Esophagus (tissue), 2 donors: Measurements from ENCODE around the gene SND1. TPM values are rescaled to one million over a fixed set of nuclear protein-coding genes. Genes with fewer than 3 reads are reported as not detected.

Source experiments
- H3K27ac ChIP-seq, 2 donors: one replicate each; pipeline ENCODE4 v1.5.1; 2013; ENCODE audit warnings: low read depth in 2 of 2, mild to moderate bottlenecking in 2 of 2, inconsistent platforms in 1 of 2, low read length in 1 of 2, moderate library complexity in 1 of 2
- H3K27me3 ChIP-seq, 2 donors: one replicate each; pipeline ENCODE4 v1.6.1; 2013; ENCODE audit warnings: low read length in 2 of 2, control low read depth in 1 of 2, mild to moderate bottlenecking in 1 of 2; ENCODE audit not compliant: insufficient read depth in 2 of 2, control insufficient read depth in 1 of 2
- H3K36me3 ChIP-seq, 2 donors: one replicate each; pipeline ENCODE4 v1.6.1; 2013; ENCODE audit warnings: low read length in 1 of 2; ENCODE audit not compliant: control insufficient read depth in 2 of 2, insufficient read depth in 2 of 2
- H3K4me1 ChIP-seq, 2 donors: one replicate each; pipeline ENCODE4 v1.6.1; 2013; ENCODE audit warnings: low read length in 1 of 2; ENCODE audit not compliant: control insufficient read depth in 2 of 2, insufficient read depth in 2 of 2
- H3K4me3 ChIP-seq, 2 donors: one replicate each; pipeline ENCODE4 v1.5.1; 2013; ENCODE audit warnings: low read length in 2 of 2, mild to moderate bottlenecking in 2 of 2, low read depth in 1 of 2, moderate library complexity in 1 of 2
- H3K9me3 ChIP-seq, 2 donors: one replicate each; pipeline ENCODE4 v1.6.1; 2013; ENCODE audit warnings: mild to moderate bottlenecking in 2 of 2, low read depth in 1 of 2, low read length in 1 of 2, moderate library complexity in 1 of 2; ENCODE audit not compliant: control insufficient read depth in 2 of 2, insufficient read depth in 1 of 2
- WGBS, 2 donors: extraction: QIAGEN DNeasy Blood & Tissue Kit; methylation state at CpG; one replicate each; pipeline ENCODE4 v1.1.7; 2013; 5-methylcytosine and 5-hydroxymethylcytosine counted together
- polyA plus RNA-seq, 2 donors: library from polyadenylated mRNA; stranded (reverse); fragments of 200-250 nt; gene quantifications; one replicate each; pipeline ENCODE4 v1.2.3, GENCODE V29; 2013
- donor health status: healthy with polysubstance abuse.
- donor health status: Bipolar disorder and iron deficiency.

The SND1 gene
- polyA plus RNA-seq, 2 donors, result 23.1 to 44.4 TPM

DNA sequence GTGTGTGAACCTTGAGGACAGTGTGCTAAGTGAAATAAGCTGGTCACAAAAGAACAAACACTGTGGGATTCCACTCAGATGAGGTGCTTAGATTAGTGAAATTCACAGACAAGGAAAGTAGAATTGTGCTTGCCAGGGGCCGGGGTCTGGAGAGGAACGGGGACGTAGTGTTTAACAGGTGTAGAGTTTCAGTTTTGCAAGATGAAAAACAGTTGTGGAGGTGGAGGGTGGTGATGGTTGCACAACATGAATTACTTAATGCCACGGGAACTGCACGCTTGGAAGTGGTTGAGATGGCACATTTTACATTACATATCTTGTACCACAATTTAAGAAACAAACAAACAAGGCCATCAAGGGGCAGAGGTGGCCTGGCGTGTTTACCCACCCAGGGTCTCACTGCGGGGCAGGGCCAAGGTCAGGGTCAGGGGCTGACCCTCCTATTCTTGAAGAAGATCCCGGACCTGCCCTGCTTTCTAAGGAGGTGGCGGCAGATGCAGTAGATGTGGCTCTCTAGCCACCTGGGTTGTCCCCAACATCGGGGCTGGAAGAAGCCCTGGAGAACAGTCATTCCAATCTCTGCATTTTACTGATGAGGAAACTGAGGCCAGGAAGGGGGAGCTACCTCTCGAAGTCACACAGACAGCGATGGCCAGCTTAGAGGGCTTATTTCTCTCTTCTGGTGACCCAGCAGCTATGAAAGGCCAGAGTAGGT lies 470.7 kb downstream of the SND1 start:
- Histone ChIP-seq H3K27ac (no peak overlapping the region), H3K27me3 (no peaks in the 10 kb centered on the region), H3K4me1 (peaks cover 2 to 4% of the 10 kb centered on the region in 2 donors), H3K4me3 (no peak overlapping the region), H3K36me3 (no peaks in the 10 kb centered on the region), H3K9me3 (no peaks in the 10 kb centered on the region)
- 63 to 66% methylated on average over 12 of the region's 12 CpGs for WGBS, 2 donors

DNA sequence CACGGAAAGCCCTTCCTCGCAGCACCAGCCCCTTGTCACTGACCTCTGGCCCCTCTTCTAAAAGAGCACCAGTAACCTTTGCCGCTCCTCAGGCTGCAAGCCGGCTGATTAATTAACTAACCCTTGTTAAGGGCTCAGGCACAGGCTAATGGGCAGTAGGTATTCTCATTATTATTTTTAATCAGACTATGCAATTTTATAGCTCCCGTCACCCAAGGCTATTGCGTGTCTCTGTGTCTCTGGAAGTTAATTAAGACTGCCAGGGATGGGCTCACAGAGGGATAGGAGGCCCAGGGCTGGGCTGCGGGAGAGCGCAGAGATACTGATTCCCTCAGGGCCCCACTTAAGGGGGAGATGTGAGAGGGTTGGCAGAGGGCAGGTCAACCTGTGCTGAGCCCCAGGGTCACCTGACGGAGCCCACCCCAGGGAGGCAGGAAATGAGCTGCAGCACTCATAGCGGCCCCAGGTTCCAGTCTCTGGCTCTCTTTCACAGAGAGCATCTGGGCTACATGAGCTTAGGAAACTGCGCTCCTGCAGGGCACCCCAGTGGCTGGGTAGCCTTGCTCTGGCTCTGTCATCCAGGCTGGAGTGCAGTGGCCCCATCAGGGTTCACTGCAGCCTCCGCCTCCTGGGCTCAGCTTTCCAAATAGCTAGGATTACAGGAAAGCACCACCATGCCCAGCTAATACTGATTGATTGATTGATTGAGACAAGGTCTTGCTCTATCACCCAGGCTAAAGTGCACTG lies 471.5 kb downstream of the SND1 start:
- Histone ChIP-seq H3K27ac (no peak overlapping the region), H3K27me3 (no peaks in the 10 kb centered on the region), H3K4me1 (peaks cover 2 to 4% of the 10 kb centered on the region in 2 donors), H3K9me3 (no peaks in the 10 kb centered on the region), H3K4me3 (no peak overlapping the region), H3K36me3 (no peaks in the 10 kb centered on the region)
- 78 to 81% methylated on average over 12 of the region's 12 CpGs for WGBS, 2 donors

DNA sequence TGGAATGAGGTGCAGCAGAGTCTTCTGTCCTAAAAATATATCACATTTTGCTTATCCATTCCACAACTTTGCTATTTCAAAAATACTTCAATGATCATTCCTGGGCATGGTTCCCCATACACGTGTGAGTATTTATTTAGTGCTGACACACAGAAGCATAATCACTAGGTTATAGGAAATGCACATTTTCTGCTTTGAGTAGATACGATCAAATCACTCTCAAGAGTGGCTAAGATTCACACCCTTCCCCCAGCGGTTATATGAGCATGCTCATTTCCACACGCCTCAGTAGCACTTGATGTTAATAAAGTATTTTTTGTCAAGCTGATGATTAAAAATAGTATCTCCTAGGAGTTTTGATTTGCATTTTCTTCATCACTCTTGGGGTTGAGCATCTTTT lies 472.8 kb downstream of the SND1 start:
- no peak overlapping the region for H3K27ac ChIP-seq
- H3K4me3 ChIP-seq, result no peak overlapping the region
- H3K27me3 ChIP-seq, result no peaks in the 10 kb centered on the region
- H3K4me1 ChIP-seq, result peaks cover 2 to 4% of the 10 kb centered on the region in 2 donors
- 52 to 53% methylated on average over 4 of the region's 4 CpGs for WGBS, 2 donors
- H3K36me3 ChIP-seq, result no peaks in the 10 kb centered on the region
- no peaks in the 10 kb centered on the region for H3K9me3 ChIP-seq

DNA sequence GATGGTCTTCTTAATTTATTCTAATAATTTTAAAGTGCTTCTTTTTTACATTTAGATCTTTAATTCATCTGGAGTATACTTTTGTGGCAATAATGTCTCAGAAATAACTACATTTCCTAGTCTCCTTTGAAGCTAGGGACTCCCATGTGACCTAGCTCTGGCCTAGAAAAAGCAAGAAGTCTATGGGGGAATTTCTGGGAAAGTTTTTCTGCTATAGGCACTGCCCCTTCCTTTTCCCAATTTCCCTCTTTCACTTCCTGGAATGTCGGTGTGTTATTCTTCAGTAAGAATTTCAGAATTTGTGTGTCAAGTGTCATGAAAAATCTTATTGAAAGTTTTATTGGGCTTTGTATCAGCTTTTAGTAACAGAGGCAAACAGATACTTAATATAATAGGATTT lies 473.8 kb downstream of the SND1 start:
- Histone ChIP-seq H3K36me3 (no peaks in the 10 kb centered on the region), H3K27ac (no peak overlapping the region), H3K4me1 (peaks cover 2 to 4% of the 10 kb centered on the region in 2 donors), H3K4me3 (no peak overlapping the region), H3K9me3 (no peaks in the 10 kb centered on the region), H3K27me3 (no peaks in the 10 kb centered on the region)
- WGBS, 2 donors, result 56 to 81% methylated on average over 1 of the region's 1 CpG

DNA sequence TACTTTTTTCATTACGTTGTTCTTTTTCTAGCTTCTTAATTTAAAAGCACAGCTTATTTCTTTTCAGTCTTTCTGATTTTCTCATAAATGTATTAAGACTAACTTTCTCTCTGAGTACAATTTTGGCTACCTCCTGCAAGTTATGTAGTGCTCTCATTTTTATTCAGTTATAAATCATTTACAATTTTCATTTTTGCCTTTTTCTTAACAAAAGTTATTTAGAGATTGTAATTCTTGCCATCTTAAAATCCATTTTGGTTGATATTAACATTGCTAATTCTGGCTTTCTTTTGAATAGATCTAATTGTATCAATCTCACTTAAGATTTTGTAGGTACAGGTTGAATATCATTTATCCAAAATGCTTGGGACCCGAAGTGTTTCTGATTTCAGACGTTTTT lies 476.4 kb downstream of the SND1 start:
- Histone ChIP-seq H3K27ac (no peak overlapping the region), H3K27me3 (no peaks in the 10 kb centered on the region), H3K4me3 (no peak overlapping the region), H3K4me1 (no peaks in the 10 kb centered on the region), H3K9me3 (no peaks in the 10 kb centered on the region), H3K36me3 (no peaks in the 10 kb centered on the region)
- WGBS, 2 donors, result 81 to 83% methylated on average over 3 of the region's 3 CpGs

DNA sequence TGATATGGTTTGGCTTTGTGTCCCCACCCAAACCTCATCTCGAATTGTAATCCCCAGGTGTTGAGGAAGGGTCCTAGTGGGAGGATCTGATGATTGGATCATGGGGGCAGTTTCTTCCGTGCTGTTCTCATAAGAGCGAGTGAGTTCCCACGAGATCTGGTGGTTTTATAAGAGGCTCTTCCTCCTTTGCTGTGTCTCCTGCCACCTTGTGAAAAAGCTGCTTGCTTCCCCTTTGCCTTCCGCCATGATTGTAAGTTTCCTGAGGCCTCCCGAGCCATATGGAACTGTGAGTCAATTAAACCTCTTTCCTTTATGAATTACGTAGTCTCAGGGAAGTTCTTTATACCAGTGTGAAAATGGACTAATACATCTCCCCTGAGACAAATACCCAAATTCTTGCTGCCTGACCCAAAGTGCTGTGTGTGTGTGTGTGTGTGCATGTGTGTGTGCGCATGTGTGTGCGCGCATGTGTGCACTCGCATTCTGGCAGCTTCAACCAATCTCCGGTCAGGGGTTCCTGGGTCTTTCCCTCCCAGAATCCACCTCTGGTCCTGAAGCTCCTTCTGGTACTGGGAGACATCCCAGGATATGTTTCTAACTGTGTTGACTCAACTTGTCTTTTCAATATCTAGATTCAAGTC lies 477.4 kb downstream of the SND1 start:
- Histone ChIP-seq H3K9me3 (no peaks in the 10 kb centered on the region), H3K27ac (no peak overlapping the region), H3K36me3 (no peaks in the 10 kb centered on the region), H3K27me3 (no peaks in the 10 kb centered on the region), H3K4me3 (no peak overlapping the region), H3K4me1 (no peaks in the 10 kb centered on the region)
- WGBS, 2 donors, result 75 to 80% methylated on average over 12 of the region's 12 CpGs

DNA sequence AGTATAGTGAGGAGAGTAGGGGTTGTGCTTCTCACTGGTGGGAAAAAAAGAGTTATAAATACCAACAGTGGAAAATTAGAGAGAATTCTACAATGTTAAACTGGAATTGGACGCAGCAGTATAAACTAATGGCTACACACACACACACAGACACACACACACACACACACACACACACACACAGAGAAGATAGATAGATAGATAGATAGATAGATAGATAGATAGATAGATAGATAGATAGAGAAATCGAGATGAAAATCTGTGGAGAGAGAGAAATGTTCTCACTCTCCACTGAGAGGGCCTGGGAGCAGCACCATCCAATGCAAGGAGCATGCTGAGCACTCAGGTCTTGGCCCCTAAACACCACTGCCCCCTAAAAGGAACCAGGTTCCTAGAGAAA lies 479.1 kb downstream of the SND1 start:
- Histone ChIP-seq H3K9me3 (no peaks in the 10 kb centered on the region), H3K27ac (no peak overlapping the region), H3K27me3 (no peaks in the 10 kb centered on the region), H3K4me1 (peaks cover 0 to 8% of the 10 kb centered on the region in 2 donors), H3K4me3 (no peak overlapping the region), H3K36me3 (no peaks in the 10 kb centered on the region)
- 84 to 87% methylated on average over 2 of the region's 2 CpGs for WGBS, 2 donors

DNA sequence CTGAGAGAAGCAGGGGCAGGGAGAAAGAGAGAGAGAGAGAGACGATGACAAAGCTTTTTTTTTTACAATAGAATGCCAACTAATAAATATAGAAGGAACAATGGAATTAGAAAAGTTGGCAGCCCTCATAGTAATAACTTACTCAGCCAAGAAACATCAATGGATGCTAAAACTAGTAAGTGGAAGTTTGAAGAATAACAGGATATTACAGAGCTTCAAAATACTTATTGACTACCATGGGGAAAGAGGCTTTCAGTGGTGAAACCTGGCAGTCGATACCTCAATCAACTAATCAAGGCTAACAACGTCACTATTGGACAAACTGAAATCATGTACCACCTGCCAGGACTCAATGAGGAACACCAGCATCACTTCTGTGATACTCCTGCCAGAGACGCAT lies 479.7 kb downstream of the SND1 start:
- 60 to 68% methylated on average over 4 of the region's 4 CpGs for WGBS, 2 donors
- Histone ChIP-seq H3K4me1 (peaks cover 0 to 9% of the 10 kb centered on the region in 2 donors), H3K4me3 (no peak overlapping the region), H3K9me3 (no peaks in the 10 kb centered on the region), H3K27me3 (peaks cover 0 to 3% of the 10 kb centered on the region in 2 donors), H3K27ac (no peak overlapping the region), H3K36me3 (no peaks in the 10 kb centered on the region)

DNA sequence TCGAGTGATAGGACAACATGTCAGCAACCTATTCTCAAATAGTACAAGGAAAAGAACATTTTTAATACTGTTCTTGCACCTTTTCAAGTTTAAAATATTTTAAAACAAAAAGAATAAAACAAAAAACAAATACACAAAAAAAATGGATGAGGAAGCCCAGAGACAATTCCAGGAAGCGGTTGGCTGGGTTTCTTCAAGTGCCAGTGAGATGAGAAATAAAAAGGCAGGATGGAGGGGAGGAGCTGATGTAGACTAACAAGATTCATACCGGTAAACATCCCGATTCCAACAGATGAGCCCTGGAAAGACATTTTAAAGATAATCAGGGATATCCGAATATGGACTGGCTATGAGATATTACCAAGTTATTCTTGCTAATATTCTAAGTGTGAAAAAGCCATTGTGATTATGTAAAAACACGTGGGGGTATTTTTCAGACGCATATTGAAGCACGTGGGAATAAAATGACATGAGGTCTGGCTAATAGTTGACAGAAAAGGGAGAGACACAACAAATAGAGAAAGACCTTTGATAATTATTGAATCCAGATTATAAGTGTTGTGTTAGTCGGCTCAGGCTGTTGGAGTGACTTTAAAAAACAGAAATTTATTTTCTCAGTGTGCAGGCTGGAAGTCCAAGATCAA lies 480.6 kb downstream of the SND1 start:
- peaks cover 0 to 3% of the 10 kb centered on the region in 2 donors for H3K27me3 ChIP-seq

More for the DNA sequence above, 480.6 kb downstream of the SND1 start:
- no peaks in the 10 kb centered on the region for H3K36me3 ChIP-seq
- H3K9me3 ChIP-seq, result no peaks in the 10 kb centered on the region
- no peak overlapping the region for H3K4me3 ChIP-seq
- H3K27ac ChIP-seq, result no peak overlapping the region
- peaks cover 0 to 9% of the 10 kb centered on the region in 2 donors for H3K4me1 ChIP-seq
- 69 to 71% methylated on average over 9 of the region's 9 CpGs for WGBS, 2 donors
